ENCODE results near the gene SEMA5A.

The SEMA5A gene

DNA sequence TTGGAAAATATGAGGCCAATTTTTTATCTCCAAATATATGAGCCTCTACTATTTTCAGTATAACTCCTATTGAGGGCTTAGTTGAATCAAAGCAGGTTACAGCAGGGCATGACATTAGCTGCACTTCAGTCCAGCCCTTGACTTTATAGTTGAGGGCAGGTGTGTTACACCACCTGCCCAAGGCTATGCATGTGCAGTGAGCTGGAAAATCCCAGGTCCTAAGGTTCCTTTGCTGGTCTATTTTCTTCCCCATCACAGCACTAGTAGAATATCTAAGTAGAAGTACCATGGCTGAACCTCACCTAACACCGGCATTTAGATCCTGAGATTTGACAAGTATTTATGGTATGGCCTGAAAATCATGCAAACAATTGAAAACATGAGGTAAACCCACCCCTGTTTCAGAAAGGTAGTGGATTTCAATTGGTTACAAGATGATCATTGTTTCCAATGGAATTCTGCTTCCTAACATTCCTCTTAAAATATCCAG lies 201.1 kb downstream of the SEMA5A start:
- no peak for DNase-seq (ENCODE audit: low read depth)
- no peak overlapping the region for H3K4me3 ChIP-seq (ENCODE audit: low read depth, low read length)
- TF ChIP-seq, protein P1, sequence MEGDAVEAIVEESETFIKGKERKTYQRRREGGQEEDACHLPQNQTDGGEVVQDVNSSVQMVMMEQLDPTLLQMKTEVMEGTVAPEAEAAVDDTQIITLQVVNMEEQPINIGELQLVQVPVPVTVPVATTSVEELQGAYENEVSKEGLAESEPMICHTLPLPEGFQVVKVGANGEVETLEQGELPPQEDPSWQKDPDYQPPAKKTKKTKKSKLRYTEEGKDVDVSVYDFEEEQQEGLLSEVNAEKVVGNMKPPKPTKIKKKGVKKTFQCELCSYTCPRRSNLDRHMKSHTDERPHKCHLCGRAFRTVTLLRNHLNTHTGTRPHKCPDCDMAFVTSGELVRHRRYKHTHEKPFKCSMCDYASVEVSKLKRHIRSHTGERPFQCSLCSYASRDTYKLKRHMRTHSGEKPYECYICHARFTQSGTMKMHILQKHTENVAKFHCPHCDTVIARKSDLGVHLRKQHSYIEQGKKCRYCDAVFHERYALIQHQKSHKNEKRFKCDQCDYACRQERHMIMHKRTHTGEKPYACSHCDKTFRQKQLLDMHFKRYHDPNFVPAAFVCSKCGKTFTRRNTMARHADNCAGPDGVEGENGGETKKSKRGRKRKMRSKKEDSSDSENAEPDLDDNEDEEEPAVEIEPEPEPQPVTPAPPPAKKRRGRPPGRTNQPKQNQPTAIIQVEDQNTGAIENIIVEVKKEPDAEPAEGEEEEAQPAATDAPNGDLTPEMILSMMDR (IDR thresholded peaks at IDR 0.05; ENCODE audit: control insufficient read depth, extremely low read depth, insufficient read depth) = no peak

DNA sequence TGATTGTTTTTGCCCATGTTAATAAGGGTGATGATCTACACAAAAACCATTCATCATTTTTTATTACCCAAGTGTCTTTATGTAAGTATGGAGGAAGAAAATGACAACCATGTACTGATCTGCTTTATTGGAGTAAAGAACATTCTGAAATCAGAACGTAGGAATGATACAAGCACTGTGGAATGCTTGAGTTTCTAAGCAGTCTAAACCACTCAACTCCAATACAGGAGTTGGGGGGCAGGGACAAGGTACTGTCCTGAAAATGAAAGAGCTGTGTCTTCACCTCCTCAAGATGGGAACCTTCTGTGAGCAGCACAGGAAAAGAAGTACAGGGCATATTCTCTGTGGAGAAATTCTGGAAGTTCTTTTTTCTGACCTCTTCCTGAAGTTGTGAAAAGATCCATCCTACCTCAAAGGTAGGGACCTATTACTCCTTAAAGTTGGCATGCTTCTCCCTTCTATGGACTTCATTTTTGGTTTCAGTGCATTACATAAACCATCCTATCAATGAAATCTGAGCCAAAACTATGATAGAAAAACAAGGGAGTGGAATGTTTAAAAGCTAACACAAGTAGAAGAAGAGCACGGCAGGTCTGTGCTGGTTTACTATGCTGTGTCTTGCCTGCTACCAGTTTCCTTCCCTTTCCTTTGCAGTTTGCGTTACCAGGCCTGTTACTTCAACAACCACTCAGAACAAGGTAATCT lies 202.6 kb downstream of the SEMA5A start:
- no peak overlapping the region for H3K4me3 ChIP-seq (ENCODE audit: low read depth, low read length)
- DNase-seq (ENCODE audit: low read depth) = no peak
- TF ChIP-seq, protein P1 (IDR thresholded peaks at IDR 0.05; ENCODE audit: control insufficient read depth, extremely low read depth, insufficient read depth) = no peak

DNA sequence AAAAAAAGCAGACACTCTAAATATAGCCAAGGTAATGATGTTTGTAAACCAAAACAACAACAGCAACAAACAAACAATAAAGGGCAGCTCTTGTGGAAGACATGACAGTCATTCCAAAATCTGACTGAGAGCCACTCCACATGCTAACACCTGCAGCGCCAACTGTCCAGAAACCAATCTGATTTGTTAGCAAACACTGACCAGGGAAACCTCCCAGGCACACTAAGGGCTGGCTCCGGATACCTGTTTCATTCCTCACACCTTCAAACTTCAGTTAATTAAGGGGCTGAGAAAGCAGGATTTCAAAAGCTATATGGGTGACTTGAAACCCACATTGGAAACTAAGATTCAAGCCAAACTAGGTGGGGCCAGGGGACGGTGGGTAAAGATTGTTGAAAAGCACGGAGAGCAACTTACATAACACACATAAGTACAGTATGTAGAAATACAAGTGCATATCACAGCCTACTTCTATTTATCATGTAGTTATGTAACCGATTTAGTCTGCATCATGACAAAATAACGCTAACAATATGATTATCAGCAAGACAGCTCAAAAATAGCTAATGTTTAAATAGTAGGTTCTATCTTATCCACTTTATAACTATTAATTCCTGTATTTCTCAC lies 203.6 kb downstream of the SEMA5A start:
- DNase-seq (ENCODE audit: low read depth) = no peak
- no peak overlapping the region for H3K4me3 ChIP-seq (ENCODE audit: low read depth, low read length)
- TF ChIP-seq, protein P1 (IDR thresholded peaks at IDR 0.05; ENCODE audit: control insufficient read depth, extremely low read depth, insufficient read depth) = no peak

DNA sequence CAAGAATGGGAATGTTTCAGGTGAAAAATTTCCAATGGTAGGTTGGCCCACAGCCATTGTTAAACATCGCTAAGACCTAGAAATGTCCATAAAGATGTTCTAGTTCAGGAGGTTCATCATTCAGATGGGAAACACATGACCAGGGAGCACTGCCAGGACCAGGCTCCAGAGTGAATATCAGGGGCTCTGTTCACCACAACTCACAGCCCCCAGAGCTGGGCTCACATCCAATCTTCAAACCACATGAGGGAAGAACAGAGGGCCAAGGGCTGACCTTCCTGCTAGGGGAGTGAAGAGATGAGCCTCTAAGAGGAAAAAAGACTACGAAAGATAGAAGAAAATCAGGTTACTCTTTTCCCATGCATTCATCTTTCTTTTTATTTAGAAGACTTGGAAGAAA lies 205.8 kb downstream of the SEMA5A start:
- TF ChIP-seq, protein P1 (IDR thresholded peaks at IDR 0.05; ENCODE audit: control insufficient read depth, extremely low read depth, insufficient read depth) = no peak
- no peak for DNase-seq (ENCODE audit: low read depth)
- H3K4me3 ChIP-seq (ENCODE audit: low read depth, low read length) = no peak overlapping the region

DNA sequence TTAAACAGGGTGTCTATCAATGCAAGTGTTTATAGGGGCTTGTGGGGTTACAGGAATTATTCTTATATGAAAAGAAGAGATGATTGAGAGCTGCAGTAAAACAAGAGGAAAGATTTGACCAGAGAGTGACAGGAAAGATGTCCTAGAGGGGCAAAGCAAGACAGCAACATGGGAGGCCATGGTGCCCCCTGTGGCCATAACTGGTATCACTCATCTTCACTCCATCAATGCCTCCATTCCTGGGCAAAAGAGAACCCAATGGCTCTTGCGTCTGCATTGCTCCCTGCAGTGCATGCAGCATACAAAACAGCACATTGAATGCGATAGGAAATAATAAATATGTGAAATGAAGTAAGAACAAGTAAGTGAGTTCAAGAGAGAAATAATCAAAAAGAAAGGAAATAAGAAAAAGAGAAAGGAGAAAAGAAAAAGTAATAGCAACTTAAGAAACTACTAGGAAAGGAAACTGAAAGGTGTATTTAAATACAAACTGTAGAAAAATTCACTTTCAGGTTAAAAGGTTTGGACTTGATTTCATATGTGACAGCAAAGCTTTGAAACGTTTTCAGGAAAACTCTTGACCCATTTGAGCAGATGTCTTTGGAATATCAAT lies 206.6 kb downstream of the SEMA5A start:
- no peak overlapping the region for H3K4me3 ChIP-seq (ENCODE audit: low read depth, low read length)
- TF ChIP-seq, protein P1 (IDR thresholded peaks at IDR 0.05; ENCODE audit: control insufficient read depth, extremely low read depth, insufficient read depth) = peak; percentile 38; the same call in 1 of the 2 replicates
- DNase-seq (ENCODE audit: low read depth) = no peak

DNA sequence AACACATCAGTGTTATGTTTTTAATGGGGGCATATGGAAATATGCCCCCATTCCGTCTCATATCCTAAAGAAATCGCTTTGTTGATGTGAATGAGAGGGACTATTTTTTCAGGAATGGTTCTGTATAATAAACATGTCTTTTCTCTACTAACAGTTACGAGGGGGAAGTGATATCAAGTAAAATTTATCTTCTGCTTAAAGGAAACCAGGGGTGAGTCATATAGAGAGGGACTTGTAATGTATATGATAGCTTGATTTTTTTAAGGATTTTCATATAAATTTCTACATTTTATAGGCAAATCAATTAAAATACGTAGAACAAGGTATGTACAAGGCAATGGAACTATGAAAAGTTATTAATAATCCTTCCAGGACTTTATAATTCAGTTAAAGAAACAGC lies 207.1 kb downstream of the SEMA5A start:
- H3K4me3 ChIP-seq (ENCODE audit: low read depth, low read length) = no peak overlapping the region
- TF ChIP-seq, protein P1 (IDR thresholded peaks at IDR 0.05; ENCODE audit: control insufficient read depth, extremely low read depth, insufficient read depth) = no peak
- no peak for DNase-seq (ENCODE audit: low read depth)

Data from LNCaP clone FGC (cell line).